ENCODE results near the gene NETO2. TPM values are rescaled to one million over a fixed set of nuclear protein-coding genes. Genes with fewer than 3 reads are reported as not detected.

Gene NETO2
- total and polyA plus RNA-seq, 4 donors = 0.20 to 1.6 (median 0.37) TPM

DNA sequence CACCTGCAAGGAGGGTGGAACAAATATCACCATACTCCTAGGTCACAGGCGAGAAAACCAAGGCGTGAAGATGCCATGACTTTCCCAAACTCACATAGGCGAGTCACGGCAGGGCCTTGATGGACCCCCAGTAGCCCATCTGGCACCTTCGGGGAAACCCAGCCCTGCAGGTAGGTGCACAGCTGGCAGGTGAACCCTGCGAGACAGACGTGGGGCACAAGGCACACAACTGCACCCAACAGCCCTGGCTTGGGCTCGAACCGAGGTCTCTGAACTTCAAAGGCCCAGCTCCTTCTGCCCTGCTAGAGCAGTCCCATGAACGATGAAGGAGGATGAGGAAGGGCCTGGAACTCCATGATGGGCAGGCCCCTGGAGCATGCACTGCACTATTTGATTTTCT lies 92.7 kb downstream of the NETO2 start:
- no peaks in the 10 kb centered on the region for H3K36me3 ChIP-seq (ENCODE audit: control insufficient read depth in 4 of 4, insufficient read depth in 3 of 4, low read depth in 1 of 4, low read length in 3 of 4)
- no peak overlapping the region for H3K27ac ChIP-seq (ENCODE audit: low read depth in 1 of 2, low read length in 2 of 2)
- H3K4me1 ChIP-seq (ENCODE audit: control insufficient read depth in 4 of 4, insufficient read depth in 4 of 4, low read length in 3 of 4) = no peaks in the 10 kb centered on the region
- no peaks in the 10 kb centered on the region for H3K27me3 ChIP-seq (ENCODE audit: control insufficient read depth in 4 of 4, insufficient read depth in 4 of 4, low read length in 3 of 4)
- no peak overlapping the region for H3K9ac ChIP-seq (ENCODE audit: low read depth in 1 of 2, low read length in 2 of 2)
- TF ChIP-seq JUND (IDR thresholded peaks at IDR 0.05) = no peak
- TF ChIP-seq HNF4A (conservative IDR thresholded peaks at IDR 0.05) = no peak
- TF ChIP-seq, protein P1, sequence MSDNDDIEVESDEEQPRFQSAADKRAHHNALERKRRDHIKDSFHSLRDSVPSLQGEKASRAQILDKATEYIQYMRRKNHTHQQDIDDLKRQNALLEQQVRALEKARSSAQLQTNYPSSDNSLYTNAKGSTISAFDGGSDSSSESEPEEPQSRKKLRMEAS (IDR thresholded peaks at IDR 0.05) = no peak
- no peak for TF ChIP-seq FOXA1 (IDR thresholded peaks at IDR 0.05)
- no peak for TF ChIP-seq TAF1 (conservative IDR thresholded peaks at IDR 0.05)
- no peak for TF ChIP-seq RXRA (IDR thresholded peaks at IDR 0.05)
- no peak for TF ChIP-seq ZBTB33 (IDR thresholded peaks at IDR 0.05)
- TF ChIP-seq EGR1 (IDR thresholded peaks at IDR 0.05; ENCODE audit: low read depth in 2 of 2) = no peak
- no peak for TF ChIP-seq YY1 (IDR thresholded peaks at IDR 0.05)
- TF ChIP-seq CTCF (IDR thresholded peaks at IDR 0.05; ENCODE audit: low read depth, low read length, missing input control) = no peak
- TF ChIP-seq RAD21 (IDR thresholded peaks at IDR 0.05) = no peak
- no peak for TF ChIP-seq FOXA2 (IDR thresholded peaks at IDR 0.05)
- TF ChIP-seq GABPA (IDR thresholded peaks at IDR 0.05 in 1 of 2, conservative IDR thresholded peaks at IDR 0.05 in 1 of 2) = no peak
- no peak overlapping the region for H3K4me3 ChIP-seq (ENCODE audit: low read depth in 1 of 3, low read length in 3 of 3)
- WGBS = 95% methylated on average over 10 of the region's 10 CpGs
- no peaks in the 10 kb centered on the region for H3K9me3 ChIP-seq (ENCODE audit: control insufficient read depth in 4 of 4, low read length in 3 of 4)
- DNase-seq (ENCODE audit: low spot score) = no peak

DNA sequence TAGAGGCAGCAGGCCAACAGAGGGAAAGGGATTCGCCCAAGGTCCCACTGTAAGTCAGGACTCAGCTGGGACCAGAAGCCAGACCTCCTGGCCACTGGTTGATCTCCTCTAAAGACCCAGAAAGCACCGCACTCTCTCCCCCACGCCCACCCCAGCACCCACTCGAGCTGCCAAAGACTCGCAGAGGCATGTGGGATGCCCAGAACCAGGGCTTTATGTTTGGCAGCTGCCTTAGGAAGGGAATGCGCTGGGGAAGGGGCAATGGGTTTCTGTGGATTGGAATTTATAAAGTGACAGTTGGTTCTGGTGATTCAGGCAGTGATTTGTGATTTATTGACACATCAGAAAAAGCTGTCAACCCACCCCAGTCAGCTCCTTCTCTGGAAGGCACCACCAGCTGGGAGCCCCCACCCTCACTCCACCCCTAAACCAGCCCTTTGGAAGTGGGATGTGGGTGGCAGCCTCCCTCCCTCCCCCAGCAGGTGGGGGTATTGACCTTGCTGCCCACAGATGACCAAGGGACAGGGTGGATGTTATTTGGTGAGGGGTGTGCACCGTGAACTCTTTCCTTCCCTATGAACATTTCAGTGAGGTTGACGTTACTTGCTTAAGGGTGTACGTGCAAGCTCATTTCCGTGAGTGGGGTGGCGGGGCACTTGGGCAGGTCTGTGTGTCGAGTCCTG lies 93.7 kb downstream of the NETO2 start:
- TF ChIP-seq GABPA (IDR thresholded peaks at IDR 0.05 in 1 of 2, conservative IDR thresholded peaks at IDR 0.05 in 1 of 2) (no peak), EGR1 (IDR thresholded peaks at IDR 0.05; ENCODE audit: low read depth in 2 of 2) (no peak), FOXA1 (IDR thresholded peaks at IDR 0.05) (no peak), HNF4A (conservative IDR thresholded peaks at IDR 0.05) (no peak), ZBTB33 (IDR thresholded peaks at IDR 0.05) (no peak), SP1 (IDR thresholded peaks at IDR 0.05) (no peak), TAF1 (conservative IDR thresholded peaks at IDR 0.05) (no peak), RAD21 (IDR thresholded peaks at IDR 0.05) (no peak), NR2F2 (IDR thresholded peaks at IDR 0.05) (no peak), HNF4G (IDR thresholded peaks at IDR 0.05) (no peak)
- TF ChIP-seq, protein P2, sequence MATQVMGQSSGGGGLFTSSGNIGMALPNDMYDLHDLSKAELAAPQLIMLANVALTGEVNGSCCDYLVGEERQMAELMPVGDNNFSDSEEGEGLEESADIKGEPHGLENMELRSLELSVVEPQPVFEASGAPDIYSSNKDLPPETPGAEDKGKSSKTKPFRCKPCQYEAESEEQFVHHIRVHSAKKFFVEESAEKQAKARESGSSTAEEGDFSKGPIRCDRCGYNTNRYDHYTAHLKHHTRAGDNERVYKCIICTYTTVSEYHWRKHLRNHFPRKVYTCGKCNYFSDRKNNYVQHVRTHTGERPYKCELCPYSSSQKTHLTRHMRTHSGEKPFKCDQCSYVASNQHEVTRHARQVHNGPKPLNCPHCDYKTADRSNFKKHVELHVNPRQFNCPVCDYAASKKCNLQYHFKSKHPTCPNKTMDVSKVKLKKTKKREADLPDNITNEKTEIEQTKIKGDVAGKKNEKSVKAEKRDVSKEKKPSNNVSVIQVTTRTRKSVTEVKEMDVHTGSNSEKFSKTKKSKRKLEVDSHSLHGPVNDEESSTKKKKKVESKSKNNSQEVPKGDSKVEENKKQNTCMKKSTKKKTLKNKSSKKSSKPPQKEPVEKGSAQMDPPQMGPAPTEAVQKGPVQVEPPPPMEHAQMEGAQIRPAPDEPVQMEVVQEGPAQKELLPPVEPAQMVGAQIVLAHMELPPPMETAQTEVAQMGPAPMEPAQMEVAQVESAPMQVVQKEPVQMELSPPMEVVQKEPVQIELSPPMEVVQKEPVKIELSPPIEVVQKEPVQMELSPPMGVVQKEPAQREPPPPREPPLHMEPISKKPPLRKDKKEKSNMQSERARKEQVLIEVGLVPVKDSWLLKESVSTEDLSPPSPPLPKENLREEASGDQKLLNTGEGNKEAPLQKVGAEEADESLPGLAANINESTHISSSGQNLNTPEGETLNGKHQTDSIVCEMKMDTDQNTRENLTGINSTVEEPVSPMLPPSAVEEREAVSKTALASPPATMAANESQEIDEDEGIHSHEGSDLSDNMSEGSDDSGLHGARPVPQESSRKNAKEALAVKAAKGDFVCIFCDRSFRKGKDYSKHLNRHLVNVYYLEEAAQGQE (IDR thresholded peaks at IDR 0.05) = no peak
- H3K9me3 ChIP-seq (ENCODE audit: control insufficient read depth in 4 of 4, low read length in 3 of 4) = no peaks in the 10 kb centered on the region
- no peak overlapping the region for H3K4me3 ChIP-seq (ENCODE audit: low read depth in 1 of 3, low read length in 3 of 3)
- DNase-seq (ENCODE audit: low spot score) = no peak
- H3K27me3 ChIP-seq (ENCODE audit: control insufficient read depth in 4 of 4, insufficient read depth in 4 of 4, low read length in 3 of 4) = no peaks in the 10 kb centered on the region
- no peaks in the 10 kb centered on the region for H3K36me3 ChIP-seq (ENCODE audit: control insufficient read depth in 4 of 4, insufficient read depth in 3 of 4, low read depth in 1 of 4, low read length in 3 of 4)
- WGBS = 87% methylated on average over 12 of the region's 12 CpGs
- no peak overlapping the region for H3K27ac ChIP-seq (ENCODE audit: low read depth in 1 of 2, low read length in 2 of 2)
- no peak overlapping the region for H3K9ac ChIP-seq (ENCODE audit: low read depth in 1 of 2, low read length in 2 of 2)
- H3K4me1 ChIP-seq (ENCODE audit: control insufficient read depth in 4 of 4, insufficient read depth in 4 of 4, low read length in 3 of 4) = no peaks in the 10 kb centered on the region
